GM23338 (cell line): ENCODE data around the gene PFDN4. TPM values are rescaled to one million over a fixed set of nuclear protein-coding genes. Genes with fewer than 3 reads are reported as not detected.

ENCODE experiments used
- CREB1 ChIP-seq: fragments of 250-450 bp; sonication (Bioruptor Pico); IDR thresholded peaks from 2 replicates; pipeline ENCODE4 v1.5.0; 2020; ENCODE audit warnings: low read depth, mild to moderate bottlenecking, moderate library complexity
- EZH2phosphoT487 ChIP-seq: fragments of 200-600 bp; sonication (generic); IDR thresholded peaks from one replicate; pipeline ENCODE4 v1.8.1; 2018; ENCODE audit warnings: antibody characterized with exemption; ENCODE audit not compliant: unreplicated experiment
- JUNB ChIP-seq: IDR thresholded peaks from one replicate; pipeline ENCODE4 v1.6.1; 2016; ENCODE audit warnings: antibody characterized with exemption; ENCODE audit not compliant: unreplicated experiment
- NANOG ChIP-seq: IDR thresholded peaks from 2 replicates; pipeline ENCODE4 v1.6.1; 2016; ENCODE audit warnings: antibody characterized with exemption, borderline replicate concordance
- POLR2AphosphoS5 ChIP-seq: IDR thresholded peaks from 2 replicates; pipeline ENCODE4 v1.6.1; 2016; ENCODE audit warnings: antibody characterized with exemption, low read depth
- STAT1 ChIP-seq: IDR thresholded peaks from one replicate; pipeline ENCODE4 v1.6.1; 2016; ENCODE audit warnings: antibody characterized with exemption; ENCODE audit not compliant: unreplicated experiment
- ZNF331 ChIP-seq: fragments of 250-450 bp; sonication (Bioruptor Pico); IDR thresholded peaks from 2 replicates; pipeline ENCODE4 v1.5.0; 2020; ENCODE audit warnings: low read depth, mild to moderate bottlenecking, moderate library complexity
- polyA plus RNA-seq: library from polyadenylated mRNA; unstranded; fragments of >200 nt; fragmentation: Nextera tagmentation; extraction: Ambion mirVana; gene quantifications from 2 replicates; pipeline ENCODE4 v1.2.1, GENCODE V29; 2016
- total RNA-seq: library from RNA; depleted of rRNA; stranded (reverse); fragments of >200 nt; shearing (Covaris generic); gene quantifications from 2 replicates; pipeline ENCODE4 v1.2.3, GENCODE V29; 2014
- TF ChIP-seq, protein P1 (sequence below): fragments of 250-450 bp; sonication (Bioruptor Pico); IDR thresholded peaks from 2 replicates; pipeline ENCODE4 v1.5.0; 2020; ENCODE audit warnings: mild to moderate bottlenecking, moderate library complexity
- TF ChIP-seq, protein P2 (sequence below): IDR thresholded peaks from one replicate; pipeline ENCODE4 v1.6.1; 2018; ENCODE audit warnings: antibody characterized with exemption; ENCODE audit not compliant: unreplicated experiment

PFDN4 gene
- total and polyA plus RNA-seq, 2 experiments from 2014 or later = 105 to 477 TPM

DNA sequence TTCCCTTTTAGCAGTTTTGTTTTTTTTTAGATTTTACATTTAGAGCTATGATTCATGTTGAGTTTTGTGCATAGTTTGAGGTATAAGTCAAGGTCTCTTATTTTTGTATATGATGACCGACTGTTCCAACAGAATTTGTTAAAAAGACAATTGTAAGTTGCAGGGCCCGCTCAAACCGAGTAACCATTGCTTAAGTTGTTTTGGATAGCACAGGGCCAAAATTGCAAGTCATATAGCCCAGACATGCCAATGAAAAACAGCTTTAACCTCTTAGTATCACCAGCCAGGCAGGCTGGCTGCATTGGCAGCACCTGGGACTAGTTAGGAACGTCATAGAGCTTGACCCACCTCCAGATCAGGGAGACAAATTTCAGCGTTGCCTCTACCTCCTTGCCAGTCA, 47.3 kb downstream of the PFDN4 start (continued):
- TF ChIP-seq, protein P1, sequence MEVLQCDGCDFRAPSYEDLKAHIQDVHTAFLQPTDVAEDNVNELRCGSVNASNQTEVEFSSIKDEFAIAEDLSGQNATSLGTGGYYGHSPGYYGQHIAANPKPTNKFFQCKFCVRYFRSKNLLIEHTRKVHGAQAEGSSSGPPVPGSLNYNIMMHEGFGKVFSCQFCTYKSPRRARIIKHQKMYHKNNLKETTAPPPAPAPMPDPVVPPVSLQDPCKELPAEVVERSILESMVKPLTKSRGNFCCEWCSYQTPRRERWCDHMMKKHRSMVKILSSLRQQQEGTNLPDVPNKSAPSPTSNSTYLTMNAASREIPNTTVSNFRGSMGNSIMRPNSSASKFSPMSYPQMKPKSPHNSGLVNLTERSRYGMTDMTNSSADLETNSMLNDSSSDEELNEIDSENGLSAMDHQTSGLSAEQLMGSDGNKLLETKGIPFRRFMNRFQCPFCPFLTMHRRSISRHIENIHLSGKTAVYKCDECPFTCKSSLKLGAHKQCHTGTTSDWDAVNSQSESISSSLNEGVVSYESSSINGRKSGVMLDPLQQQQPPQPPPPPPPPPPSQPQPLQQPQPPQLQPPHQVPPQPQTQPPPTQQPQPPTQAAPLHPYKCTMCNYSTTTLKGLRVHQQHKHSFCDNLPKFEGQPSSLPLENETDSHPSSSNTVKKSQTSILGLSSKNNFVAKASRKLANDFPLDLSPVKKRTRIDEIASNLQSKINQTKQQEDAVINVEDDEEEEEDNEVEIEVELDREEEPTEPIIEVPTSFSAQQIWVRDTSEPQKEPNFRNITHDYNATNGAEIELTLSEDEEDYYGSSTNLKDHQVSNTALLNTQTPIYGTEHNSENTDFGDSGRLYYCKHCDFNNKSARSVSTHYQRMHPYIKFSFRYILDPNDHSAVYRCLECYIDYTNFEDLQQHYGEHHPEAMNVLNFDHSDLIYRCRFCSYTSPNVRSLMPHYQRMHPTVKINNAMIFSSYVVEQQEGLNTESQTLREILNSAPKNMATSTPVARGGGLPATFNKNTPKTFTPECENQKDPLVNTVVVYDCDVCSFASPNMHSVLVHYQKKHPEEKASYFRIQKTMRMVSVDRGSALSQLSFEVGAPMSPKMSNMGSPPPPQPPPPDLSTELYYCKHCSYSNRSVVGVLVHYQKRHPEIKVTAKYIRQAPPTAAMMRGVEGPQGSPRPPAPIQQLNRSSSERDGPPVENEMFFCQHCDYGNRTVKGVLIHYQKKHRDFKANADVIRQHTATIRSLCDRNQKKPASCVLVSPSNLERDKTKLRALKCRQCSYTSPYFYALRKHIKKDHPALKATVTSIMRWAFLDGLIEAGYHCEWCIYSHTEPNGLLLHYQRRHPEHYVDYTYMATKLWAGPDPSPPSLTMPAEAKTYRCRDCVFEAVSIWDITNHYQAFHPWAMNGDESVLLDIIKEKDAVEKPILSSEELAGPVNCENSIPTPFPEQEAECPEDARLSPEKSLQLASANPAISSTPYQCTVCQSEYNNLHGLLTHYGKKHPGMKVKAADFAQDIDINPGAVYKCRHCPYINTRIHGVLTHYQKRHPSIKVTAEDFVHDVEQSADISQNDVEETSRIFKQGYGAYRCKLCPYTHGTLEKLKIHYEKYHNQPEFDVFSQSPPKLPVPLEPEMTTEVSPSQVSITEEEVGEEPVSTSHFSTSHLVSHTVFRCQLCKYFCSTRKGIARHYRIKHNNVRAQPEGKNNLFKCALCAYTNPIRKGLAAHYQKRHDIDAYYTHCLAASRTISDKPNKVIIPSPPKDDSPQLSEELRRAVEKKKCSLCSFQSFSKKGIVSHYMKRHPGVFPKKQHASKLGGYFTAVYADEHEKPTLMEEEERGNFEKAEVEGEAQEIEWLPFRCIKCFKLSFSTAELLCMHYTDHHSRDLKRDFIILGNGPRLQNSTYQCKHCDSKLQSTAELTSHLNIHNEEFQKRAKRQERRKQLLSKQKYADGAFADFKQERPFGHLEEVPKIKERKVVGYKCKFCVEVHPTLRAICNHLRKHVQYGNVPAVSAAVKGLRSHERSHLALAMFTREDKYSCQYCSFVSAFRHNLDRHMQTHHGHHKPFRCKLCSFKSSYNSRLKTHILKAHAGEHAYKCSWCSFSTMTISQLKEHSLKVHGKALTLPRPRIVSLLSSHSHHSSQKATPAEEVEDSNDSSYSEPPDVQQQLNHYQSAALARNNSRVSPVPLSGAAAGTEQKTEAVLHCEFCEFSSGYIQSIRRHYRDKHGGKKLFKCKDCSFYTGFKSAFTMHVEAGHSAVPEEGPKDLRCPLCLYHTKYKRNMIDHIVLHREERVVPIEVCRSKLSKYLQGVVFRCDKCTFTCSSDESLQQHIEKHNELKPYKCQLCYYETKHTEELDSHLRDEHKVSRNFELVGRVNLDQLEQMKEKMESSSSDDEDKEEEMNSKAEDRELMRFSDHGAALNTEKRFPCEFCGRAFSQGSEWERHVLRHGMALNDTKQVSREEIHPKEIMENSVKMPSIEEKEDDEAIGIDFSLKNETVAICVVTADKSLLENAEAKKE = no peak
- TF ChIP-seq, protein P2, sequence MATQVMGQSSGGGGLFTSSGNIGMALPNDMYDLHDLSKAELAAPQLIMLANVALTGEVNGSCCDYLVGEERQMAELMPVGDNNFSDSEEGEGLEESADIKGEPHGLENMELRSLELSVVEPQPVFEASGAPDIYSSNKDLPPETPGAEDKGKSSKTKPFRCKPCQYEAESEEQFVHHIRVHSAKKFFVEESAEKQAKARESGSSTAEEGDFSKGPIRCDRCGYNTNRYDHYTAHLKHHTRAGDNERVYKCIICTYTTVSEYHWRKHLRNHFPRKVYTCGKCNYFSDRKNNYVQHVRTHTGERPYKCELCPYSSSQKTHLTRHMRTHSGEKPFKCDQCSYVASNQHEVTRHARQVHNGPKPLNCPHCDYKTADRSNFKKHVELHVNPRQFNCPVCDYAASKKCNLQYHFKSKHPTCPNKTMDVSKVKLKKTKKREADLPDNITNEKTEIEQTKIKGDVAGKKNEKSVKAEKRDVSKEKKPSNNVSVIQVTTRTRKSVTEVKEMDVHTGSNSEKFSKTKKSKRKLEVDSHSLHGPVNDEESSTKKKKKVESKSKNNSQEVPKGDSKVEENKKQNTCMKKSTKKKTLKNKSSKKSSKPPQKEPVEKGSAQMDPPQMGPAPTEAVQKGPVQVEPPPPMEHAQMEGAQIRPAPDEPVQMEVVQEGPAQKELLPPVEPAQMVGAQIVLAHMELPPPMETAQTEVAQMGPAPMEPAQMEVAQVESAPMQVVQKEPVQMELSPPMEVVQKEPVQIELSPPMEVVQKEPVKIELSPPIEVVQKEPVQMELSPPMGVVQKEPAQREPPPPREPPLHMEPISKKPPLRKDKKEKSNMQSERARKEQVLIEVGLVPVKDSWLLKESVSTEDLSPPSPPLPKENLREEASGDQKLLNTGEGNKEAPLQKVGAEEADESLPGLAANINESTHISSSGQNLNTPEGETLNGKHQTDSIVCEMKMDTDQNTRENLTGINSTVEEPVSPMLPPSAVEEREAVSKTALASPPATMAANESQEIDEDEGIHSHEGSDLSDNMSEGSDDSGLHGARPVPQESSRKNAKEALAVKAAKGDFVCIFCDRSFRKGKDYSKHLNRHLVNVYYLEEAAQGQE = no peak
- TF ChIP-seq STAT1 (no peak), JUNB (no peak), POLR2AphosphoS5 (no peak), ZNF331 (no peak), CREB1 (no peak), EZH2phosphoT487 (no peak), NANOG (no peak)
